Endothelial cell of umbilical vein (primary cell): ENCODE measurements around the gene ZNF385D.

Experiments
- CTCF ChIP-seq, 2 donors: IDR thresholded peaks; 1 replicate in 1 of 2; 2 replicates in 1 of 2; pipeline ENCODE4 v1.5.1; 2011; ENCODE audit warnings: low read length in 2 of 2, mild to moderate bottlenecking in 2 of 2, moderate library complexity in 2 of 2, control low read depth in 1 of 2, inconsistent platforms in 1 of 2, low read depth in 1 of 2; ENCODE audit not compliant: insufficient read depth in 1 of 2; ENCODE audit errors: extremely low read depth in 1 of 2
- EZH2 ChIP-seq: IDR thresholded peaks from 2 replicates; pipeline ENCODE4 v1.6.1; 2012; ENCODE audit warnings: borderline replicate concordance, low read depth, mild to moderate bottlenecking, moderate library complexity, low read length, inconsistent platforms; ENCODE audit not compliant: severe bottlenecking
- FOS ChIP-seq: IDR thresholded peaks from 2 replicates; pipeline ENCODE4 v1.6.1; 2011; ENCODE audit warnings: mild to moderate bottlenecking, low read length, moderate library complexity, borderline replicate concordance; ENCODE audit not compliant: insufficient read depth
- JUN ChIP-seq: IDR thresholded peaks from 2 replicates; pipeline ENCODE4 v1.6.1; 2011; ENCODE audit warnings: borderline replicate concordance, low read depth; ENCODE audit not compliant: insufficient read length, insufficient read depth
- MAX ChIP-seq: IDR thresholded peaks from 2 replicates; pipeline ENCODE4 v1.6.1; 2011; ENCODE audit not compliant: insufficient read depth, insufficient read length
- POLR2A ChIP-seq: IDR thresholded peaks from 2 replicates; pipeline ENCODE4 v1.6.1; 2012; ENCODE audit warnings: low read depth, mild to moderate bottlenecking, control low read depth, low read length
- POLR2AphosphoS5 ChIP-seq: IDR thresholded peaks from 2 replicates; pipeline ENCODE4 v1.6.1; 2012; ENCODE audit warnings: low read depth, mild to moderate bottlenecking, control low read depth, low read length, moderate library complexity; ENCODE audit not compliant: insufficient read depth

- no peak for TF ChIP-seq JUN
- no peak for TF ChIP-seq CTCF (IDR thresholded peaks at IDR 0.05; ENCODE audit: extremely low read depth in 1 of 2, insufficient read depth in 1 of 2, low read depth in 1 of 2, low read length in 2 of 2)
- no peak for TF ChIP-seq MAX
- no peak for TF ChIP-seq POLR2A
- TF ChIP-seq EZH2 = no peak
- TF ChIP-seq POLR2AphosphoS5 = no peak
- no peak for TF ChIP-seq FOS
These were observed 108.6 kb downstream of the ZNF385D start for GRCh38 chr3:21642433-21642832.
